Mononuclear cell (primary cell): ENCODE measurements around the gene CRYL1. TPM values are rescaled to one million over a fixed set of nuclear protein-coding genes. Genes with fewer than 3 reads are reported as not detected.

Experiments
- H3K27me3 ChIP-seq: 2 replicates; pipeline ENCODE4 v1.6.0; 2011; ENCODE audit warnings: low read length, control low read depth; ENCODE audit not compliant: insufficient read depth
- H3K4me1 ChIP-seq: 2 replicates; pipeline ENCODE4 v1.5.1; 2011; ENCODE audit warnings: mild to moderate bottlenecking, low read length, control low read depth; ENCODE audit not compliant: insufficient read depth
- H3K4me3 ChIP-seq: 2 replicates; pipeline ENCODE4 v1.5.1; 2011; ENCODE audit warnings: mild to moderate bottlenecking, low read length, moderate library complexity
- H3K9me3 ChIP-seq: 2 replicates; pipeline ENCODE4 v1.5.1; 2011; ENCODE audit warnings: low read depth, mild to moderate bottlenecking, control low read depth, low read length
- total RNA-seq: library from RNA; depleted of rRNA; stranded (reverse); fragments of >200 nt; gene quantifications from one replicate; pipeline ENCODE4 v1.2.3, GENCODE V29; 2012

The CRYL1 gene
- total RNA-seq, 1 donor, result 18.2 TPM

DNA sequence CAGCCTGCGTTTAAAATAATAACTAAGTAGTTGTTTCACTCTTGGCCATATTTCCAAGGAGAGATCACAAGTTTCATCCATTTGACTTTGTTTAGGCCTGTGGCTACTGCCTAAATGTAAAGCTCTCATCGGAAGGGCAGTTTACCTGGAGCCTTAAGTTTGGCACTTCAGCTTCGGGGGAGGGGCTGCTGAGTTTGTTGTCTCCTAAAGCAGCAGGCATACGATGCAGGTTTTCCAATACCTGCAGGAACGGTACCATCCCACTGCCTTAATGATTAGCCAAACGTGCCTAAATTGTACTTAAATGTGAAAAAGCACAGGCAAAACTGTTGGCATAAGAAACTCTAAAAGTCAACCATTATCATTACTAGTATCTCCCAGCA lies 63.1 kb downstream of the CRYL1 start:
- H3K4me3 ChIP-seq, result no peak overlapping the region
- H3K27me3 ChIP-seq, result no peaks in the 10 kb centered on the region
- no peaks in the 10 kb centered on the region for H3K4me1 ChIP-seq
- H3K9me3 ChIP-seq, result no peaks in the 10 kb centered on the region

DNA sequence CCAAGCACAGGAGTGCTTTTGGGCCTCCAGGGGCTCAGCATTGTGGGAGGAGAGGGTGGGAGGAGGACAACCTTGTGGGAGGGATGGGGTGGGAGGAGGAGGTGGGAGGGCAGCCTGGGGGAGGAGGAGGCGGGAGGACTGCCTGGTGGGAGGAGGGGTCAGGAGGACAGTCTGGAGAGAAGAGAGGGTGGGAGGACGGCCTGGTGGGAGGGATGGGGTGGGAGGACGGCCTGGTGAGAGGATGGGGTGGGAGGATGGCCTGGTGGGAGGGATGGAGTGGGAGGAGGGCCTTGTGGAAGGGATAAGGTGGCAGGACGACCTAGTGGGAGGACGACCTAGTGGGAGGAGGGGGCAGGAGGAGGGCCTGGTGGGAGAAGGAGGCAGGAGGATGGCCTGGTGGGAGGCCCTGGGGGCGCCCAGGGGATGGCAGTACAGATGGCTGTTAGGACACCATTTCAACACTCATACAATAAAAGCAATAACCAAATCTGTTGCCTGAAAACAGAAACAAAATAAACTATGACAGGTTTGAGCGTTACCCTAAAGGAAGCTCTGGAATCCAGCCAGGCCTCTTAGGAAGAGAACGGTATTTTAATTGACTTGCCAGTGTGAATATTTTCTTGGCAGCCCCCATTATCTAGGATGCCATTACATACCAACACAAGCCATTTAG lies 63.7 kb downstream of the CRYL1 start:
- no peaks in the 10 kb centered on the region for H3K27me3 ChIP-seq
- H3K4me1 ChIP-seq, result no peaks in the 10 kb centered on the region

DNA sequence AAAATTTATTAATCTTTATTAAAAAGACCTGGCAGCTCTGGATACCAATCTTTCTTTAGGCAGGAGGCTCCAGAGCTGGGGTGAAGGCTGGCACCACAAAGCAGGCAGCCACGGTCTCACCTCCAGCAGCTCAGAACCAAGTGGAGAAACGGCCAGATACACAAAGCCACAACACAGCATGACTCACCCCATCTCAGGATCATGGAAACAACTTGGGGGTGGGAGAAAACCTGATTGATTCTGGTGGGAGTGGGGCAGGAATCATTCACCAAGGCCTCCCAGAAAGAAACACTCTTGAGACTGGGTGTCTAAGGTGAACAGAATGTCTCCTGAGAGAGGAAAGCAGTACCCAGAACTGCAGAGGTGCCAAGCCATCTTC lies 64.2 kb downstream of the CRYL1 start:
- Histone ChIP-seq H3K4me1 (no peaks in the 10 kb centered on the region), H3K9me3 (no peaks in the 10 kb centered on the region), H3K4me3 (no peak overlapping the region), H3K27me3 (no peaks in the 10 kb centered on the region)

More for the DNA sequence above, 63.7 kb downstream of the CRYL1 start:
- H3K9me3 ChIP-seq, result no peaks in the 10 kb centered on the region
- no peak overlapping the region for H3K4me3 ChIP-seq

DNA sequence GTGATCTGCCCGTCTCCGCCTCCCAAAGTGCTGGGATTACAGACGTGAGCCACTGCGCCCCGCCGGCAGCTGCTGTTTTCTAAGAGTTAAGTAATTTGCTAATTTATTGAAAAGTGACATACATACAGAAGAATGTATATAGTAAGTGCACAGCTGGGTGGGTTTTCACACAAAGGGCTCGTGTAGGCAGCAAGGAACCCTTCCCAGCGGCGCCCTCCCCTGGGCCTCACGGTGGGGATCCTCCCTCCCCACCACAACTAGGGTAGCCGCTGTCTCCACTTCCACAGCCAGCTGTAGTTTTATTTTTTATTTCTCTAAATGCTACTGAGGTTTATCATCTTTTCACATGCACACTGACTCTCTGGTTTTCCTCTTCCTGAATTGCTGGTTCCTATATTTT lies 64.9 kb downstream of the CRYL1 start:
- no peaks in the 10 kb centered on the region for H3K9me3 ChIP-seq
- no peaks in the 10 kb centered on the region for H3K27me3 ChIP-seq
- no peaks in the 10 kb centered on the region for H3K4me1 ChIP-seq
- no peak overlapping the region for H3K4me3 ChIP-seq

DNA sequence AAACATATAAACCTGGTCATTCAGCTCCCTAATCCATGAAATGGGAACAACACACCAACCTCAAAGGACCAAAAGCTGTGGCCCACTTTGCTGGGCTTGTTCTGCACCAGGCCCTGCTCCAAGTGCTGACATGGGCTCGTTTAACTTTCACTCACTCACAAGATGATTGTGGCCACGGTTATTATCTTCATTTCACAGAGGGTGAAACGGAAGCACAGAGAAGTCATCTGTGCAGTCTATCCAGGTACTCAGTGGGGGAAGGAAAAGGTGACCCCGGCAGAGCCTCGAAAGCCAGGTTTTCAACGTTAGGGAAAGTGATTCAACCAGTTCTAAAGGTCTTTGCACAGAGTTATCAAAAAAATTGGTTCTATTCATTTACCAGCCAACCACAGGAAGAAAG lies 68.0 kb downstream of the CRYL1 start:
- Histone ChIP-seq H3K27me3 (no peaks in the 10 kb centered on the region), H3K4me3 (no peak overlapping the region), H3K9me3 (no peaks in the 10 kb centered on the region), H3K4me1 (no peaks in the 10 kb centered on the region)

DNA sequence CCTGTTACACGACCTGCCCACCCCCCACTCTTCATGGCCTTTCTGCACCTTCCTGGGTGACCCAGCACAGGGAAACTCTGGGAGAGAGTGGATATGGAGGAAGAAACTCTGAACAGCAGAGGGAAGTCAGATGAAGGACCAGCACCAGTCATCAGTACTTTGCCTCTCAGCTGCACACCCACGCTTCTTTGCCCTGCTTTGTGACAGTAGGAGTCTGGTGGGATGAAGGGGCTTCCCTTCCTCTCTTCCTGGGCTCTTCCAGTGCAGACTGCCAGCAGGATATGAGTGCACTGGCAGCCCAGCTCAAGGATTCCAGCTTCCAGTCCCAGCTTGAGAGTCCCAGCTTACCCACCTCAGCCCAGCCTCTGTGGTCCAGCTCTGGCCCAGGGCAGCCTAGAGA lies 68.9 kb downstream of the CRYL1 start:
- H3K9me3 ChIP-seq, result no peaks in the 10 kb centered on the region
- H3K4me3 ChIP-seq, result no peak overlapping the region
- no peaks in the 10 kb centered on the region for H3K27me3 ChIP-seq
- H3K4me1 ChIP-seq, result no peaks in the 10 kb centered on the region

DNA sequence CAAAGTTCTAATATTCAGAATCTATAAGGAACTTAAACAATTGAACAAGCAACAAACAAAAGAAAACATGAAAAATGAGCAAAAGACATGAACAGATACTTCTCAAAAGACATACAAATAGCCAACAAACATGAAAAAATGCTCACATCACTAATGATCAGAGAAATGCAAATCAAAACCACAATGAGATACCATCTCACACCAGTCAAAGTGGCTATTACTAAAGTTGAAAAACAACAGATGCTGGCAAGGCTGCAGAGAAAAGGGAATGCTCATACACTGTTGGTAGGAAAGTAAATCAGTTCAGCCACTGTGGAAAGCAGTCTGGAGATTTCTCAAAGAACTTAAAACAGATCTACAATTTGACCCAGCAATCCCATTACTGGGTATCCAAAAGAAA lies 74.3 kb downstream of the CRYL1 start:
- H3K4me1 ChIP-seq, result no peaks in the 10 kb centered on the region
- no peaks in the 10 kb centered on the region for H3K27me3 ChIP-seq
- H3K4me3 ChIP-seq, result no peak overlapping the region
- peaks cover 22% of the 10 kb centered on the region for H3K9me3 ChIP-seq

DNA sequence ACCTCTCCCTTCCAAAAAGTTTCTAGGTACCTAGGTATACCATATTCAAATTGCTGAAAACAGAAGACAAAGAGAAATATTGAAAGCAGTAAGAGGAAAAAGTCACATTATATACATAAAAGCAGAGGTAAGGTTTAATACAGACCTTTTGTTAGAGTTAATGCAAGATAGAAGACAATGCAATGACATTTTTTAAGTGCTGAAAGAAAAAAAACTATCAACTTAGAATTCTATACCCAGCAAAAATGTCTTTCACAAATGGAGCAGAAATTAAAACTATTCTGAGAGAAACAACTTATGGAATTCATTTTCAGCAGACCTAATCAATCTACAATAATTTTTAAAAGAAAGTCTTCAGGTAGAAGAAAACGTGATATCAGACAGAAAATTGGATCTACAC lies 77.2 kb downstream of the CRYL1 start:
- Histone ChIP-seq H3K4me3 (no peak overlapping the region), H3K27me3 (no peaks in the 10 kb centered on the region), H3K4me1 (no peaks in the 10 kb centered on the region), H3K9me3 (peaks cover 22% of the 10 kb centered on the region)

DNA sequence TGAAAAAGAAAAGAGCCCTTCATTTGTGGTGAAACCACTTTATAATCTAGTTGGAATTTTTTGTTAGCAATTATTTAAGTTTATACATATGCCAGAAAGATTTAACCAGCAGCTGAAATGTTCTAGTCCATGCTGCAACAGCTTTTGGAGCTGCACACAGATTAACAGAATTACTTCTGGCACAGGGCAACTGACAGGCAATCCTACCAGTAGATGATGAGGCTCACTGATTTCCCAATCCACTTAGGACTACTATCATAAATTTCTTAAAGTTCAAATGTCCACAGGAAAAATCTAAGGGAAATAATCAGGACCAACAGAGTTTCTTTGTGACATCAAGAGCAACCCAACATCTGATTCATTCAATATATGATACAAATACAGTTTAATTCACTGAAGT lies 78.8 kb downstream of the CRYL1 start:
- Histone ChIP-seq H3K9me3 (peaks cover 22% of the 10 kb centered on the region), H3K4me1 (no peaks in the 10 kb centered on the region), H3K4me3 (no peak overlapping the region), H3K27me3 (no peaks in the 10 kb centered on the region)

DNA sequence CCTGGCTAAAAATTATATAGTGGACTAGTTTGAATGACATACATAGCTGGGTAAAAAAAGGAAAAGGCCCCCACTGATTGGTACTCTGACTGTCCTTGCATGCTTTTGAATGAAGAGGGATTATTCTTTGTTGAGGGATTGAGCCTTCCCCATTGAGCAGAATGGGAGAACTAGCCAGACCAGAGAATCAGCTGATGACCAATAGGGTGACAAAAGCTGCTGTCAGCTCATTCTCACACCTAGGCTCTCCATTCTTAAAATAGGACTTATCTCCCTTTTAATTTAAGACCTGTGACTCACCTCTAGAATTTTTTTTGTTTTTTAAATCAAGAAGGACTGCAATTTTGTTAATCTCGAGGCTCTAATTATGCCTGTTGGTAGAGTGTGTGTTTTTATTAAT lies 79.3 kb downstream of the CRYL1 start:
- H3K4me1 ChIP-seq, result no peaks in the 10 kb centered on the region
- H3K9me3 ChIP-seq, result peaks cover 22% of the 10 kb centered on the region
- no peaks in the 10 kb centered on the region for H3K27me3 ChIP-seq
- H3K4me3 ChIP-seq, result no peak overlapping the region

DNA sequence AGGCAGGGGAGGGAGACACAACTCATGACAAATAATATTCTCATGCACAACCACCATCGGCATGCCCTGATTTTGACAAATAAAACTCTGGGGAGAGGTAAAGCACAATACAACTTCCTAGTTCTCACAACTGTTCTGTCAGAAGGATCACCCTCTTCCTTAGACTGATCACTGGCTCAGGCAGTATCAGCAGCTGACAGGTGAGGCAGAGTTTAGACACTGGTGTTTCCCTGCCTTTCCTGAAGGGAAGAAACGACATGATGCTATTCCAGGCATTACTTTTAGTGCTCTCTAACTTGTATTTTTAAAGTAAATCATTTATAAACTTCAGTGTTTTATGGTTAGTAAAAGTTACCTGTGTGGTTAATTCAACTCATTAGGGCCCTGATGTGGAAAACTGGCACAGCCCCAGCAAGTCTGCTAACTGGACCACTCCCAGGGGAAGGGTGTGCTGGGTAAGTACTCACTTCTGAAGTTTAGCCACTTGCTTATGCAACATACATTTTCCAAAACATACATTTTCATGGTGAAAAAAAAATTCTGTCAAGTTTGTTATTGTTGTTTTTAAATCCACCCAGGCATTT lies 82.8 kb downstream of the CRYL1 start:
- Histone ChIP-seq H3K9me3 (peaks cover 4% of the 10 kb centered on the region), H3K4me3 (no peak overlapping the region), H3K27me3 (no peaks in the 10 kb centered on the region), H3K4me1 (no peaks in the 10 kb centered on the region)

DNA sequence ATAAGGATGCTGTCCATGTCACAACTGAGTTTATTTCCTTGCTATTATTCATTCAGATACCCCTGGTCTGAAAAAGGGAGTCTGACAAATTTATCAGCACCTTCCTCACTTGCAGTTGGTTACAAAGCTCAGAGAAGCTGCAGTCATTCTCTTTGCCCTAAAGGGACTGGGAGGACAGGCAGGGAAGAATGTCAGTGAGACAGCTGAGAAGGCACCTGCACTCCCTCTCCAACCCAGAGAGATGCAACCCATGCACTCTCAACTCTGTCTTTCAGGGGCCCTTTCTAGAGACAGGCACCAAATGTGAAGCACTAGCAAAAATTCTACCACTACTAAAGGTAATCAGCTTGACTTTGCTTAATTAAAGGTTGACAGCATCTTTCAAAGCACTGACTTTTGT lies 83.3 kb downstream of the CRYL1 start:
- no peaks in the 10 kb centered on the region for H3K27me3 ChIP-seq
- H3K4me1 ChIP-seq, result no peaks in the 10 kb centered on the region
- H3K9me3 ChIP-seq, result no peaks in the 10 kb centered on the region
- no peak overlapping the region for H3K4me3 ChIP-seq

DNA sequence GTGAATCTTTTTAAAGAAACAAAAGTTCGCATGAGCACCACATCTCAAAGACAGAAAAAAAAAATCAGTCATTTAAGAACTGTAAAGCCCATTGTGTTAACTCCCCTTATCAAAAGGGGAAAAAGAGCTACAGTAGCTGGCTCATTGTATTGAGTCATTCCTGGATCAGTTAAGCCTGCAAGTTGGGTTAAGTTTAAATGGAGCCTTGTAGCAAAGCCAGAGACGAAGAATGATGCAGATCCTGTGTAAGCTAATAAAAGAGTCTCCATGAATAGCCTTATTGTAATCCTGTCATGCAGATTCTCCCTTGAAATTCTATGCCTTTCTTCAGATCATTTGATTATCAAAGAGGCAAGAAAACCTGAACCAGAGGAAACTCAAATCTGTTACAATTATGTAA lies 83.8 kb downstream of the CRYL1 start:
- no peaks in the 10 kb centered on the region for H3K4me1 ChIP-seq
- no peaks in the 10 kb centered on the region for H3K27me3 ChIP-seq
- H3K4me3 ChIP-seq, result no peak overlapping the region
- H3K9me3 ChIP-seq, result no peaks in the 10 kb centered on the region

DNA sequence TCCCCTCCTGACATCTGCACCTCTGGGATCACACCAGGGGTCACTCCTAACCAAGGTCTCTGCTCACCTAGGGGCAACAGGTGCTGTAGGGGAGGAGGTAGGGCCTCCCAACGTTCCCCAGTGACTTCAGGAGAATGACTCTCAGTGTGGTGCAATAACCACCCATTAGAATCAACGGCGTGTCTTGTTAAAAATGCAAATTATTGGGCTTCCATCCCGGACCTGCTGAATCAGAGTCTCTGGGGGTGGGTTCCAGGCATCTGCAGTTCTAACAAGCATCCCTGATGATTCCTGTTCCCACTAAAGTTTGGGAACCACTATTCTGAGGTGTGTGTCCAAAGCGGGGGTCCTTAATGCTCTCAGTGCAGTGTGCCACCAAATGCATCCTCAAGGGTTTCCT lies 84.6 kb downstream of the CRYL1 start:
- Histone ChIP-seq H3K4me1 (no peaks in the 10 kb centered on the region), H3K4me3 (no peak overlapping the region), H3K9me3 (no peaks in the 10 kb centered on the region)

DNA sequence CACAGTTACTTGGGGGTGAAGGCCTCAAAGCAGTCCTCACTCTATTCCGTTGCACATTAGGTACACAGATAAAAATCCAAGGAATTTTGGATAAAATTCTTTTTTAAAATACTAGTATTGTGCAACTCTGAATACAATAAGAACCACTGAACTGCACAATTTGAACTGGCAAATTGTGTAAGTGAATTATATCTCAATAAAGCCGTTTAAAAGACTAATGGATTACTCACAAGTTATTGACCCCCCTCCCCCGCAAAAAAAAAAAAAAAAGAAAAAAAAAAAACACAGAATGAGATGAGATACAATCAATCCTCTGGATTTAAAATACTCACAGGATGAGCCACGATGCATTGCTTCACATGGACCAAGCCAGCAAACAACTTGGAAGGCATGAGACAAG lies 86.4 kb downstream of the CRYL1 start:
- Histone ChIP-seq H3K27me3 (no peaks in the 10 kb centered on the region), H3K4me1 (no peaks in the 10 kb centered on the region), H3K4me3 (no peak overlapping the region), H3K9me3 (no peaks in the 10 kb centered on the region)

More for the DNA sequence above, 84.6 kb downstream of the CRYL1 start:
- no peaks in the 10 kb centered on the region for H3K27me3 ChIP-seq

DNA sequence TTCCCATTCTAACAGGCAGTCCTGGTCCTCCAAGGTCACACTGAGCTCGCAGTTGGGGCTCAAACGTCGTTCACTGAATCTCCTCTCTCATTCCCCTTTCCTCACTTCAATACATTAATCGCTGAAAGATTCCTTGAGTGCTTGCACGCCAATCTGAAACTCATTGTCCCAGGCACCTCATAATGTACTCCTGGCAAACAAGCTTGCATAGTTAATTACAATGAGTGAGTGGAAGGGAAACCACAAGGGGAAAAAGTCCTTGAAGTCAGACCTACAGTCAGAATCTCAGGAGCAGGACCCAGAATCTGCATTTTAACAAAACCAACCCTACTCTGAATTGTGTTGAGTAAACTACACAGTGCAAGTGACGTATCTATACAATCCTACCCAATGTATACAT lies 86.9 kb downstream of the CRYL1 start:
- no peaks in the 10 kb centered on the region for H3K9me3 ChIP-seq
- no peak overlapping the region for H3K4me3 ChIP-seq
- H3K27me3 ChIP-seq, result no peaks in the 10 kb centered on the region
- H3K4me1 ChIP-seq, result no peaks in the 10 kb centered on the region
